ENCODE measurements around the gene INTS6. TPM values are rescaled to one million over a fixed set of nuclear protein-coding genes. Genes with fewer than 3 reads are reported as not detected.

Gene INTS6
- total and polyA plus RNA-seq, 5 donors = 12.9 to 29.3 (median 24.0) TPM

- no peak overlapping the region for H3K27ac ChIP-seq (ENCODE audit: low read length)
- intact Hi-C loops (cut with DNase I) = no loop called here
- no peaks in the 10 kb centered on the region for H3K27me3 ChIP-seq (ENCODE audit: control insufficient read depth, insufficient read depth)
- H3K4me3 ChIP-seq (ENCODE audit: low read length) = no peak overlapping the region
- 75% methylated on average over 1 of the region's 1 CpG for WGBS
- H3K9me3 ChIP-seq (ENCODE audit: control insufficient read depth, low read length) = no peaks in the 10 kb centered on the region
- no peaks in the 10 kb centered on the region for H3K4me1 ChIP-seq (ENCODE audit: control insufficient read depth, insufficient read depth, low read length)
- ATAC-seq (no peak), DNase-seq (no peak)
These were observed 28.8 kb upstream of the INTS6 start for GRCh38 chr13:51481656-51482055.

GRCh38 chr13:51479199-51479523, 26.3 kb upstream of the INTS6 start:
- intact Hi-C loops (cut with DNase I) = no loop called here
- 39% methylated on average over 2 of the region's 2 CpGs for WGBS

GRCh38 chr13:51478418-51479198, 25.8 kb upstream of the INTS6 start:
- DNase-seq (no peak), ATAC-seq (no peak)
- 78% methylated on average over 8 of the region's 8 CpGs for WGBS
- intact Hi-C loops (cut with DNase I) = no loop called here
- no peak overlapping the region for H3K4me3 ChIP-seq (ENCODE audit: low read length)
- no peaks in the 10 kb centered on the region for H3K27me3 ChIP-seq (ENCODE audit: control insufficient read depth, insufficient read depth)
- no peak overlapping the region for H3K27ac ChIP-seq (ENCODE audit: low read length)
- no peaks in the 10 kb centered on the region for H3K9me3 ChIP-seq (ENCODE audit: control insufficient read depth, low read length)
- H3K4me1 ChIP-seq (ENCODE audit: control insufficient read depth, insufficient read depth, low read length) = no peaks in the 10 kb centered on the region

More at GRCh38 chr13:51479199-51479523, 26.3 kb upstream of the INTS6 start:
- ATAC-seq (no peak), DNase-seq (no peak)
- Histone ChIP-seq H3K4me3 (ENCODE audit: low read length) (no peak overlapping the region), H3K9me3 (ENCODE audit: control insufficient read depth, low read length) (no peaks in the 10 kb centered on the region), H3K27ac (ENCODE audit: low read length) (no peak overlapping the region), H3K4me1 (ENCODE audit: control insufficient read depth, insufficient read depth, low read length) (no peaks in the 10 kb centered on the region), H3K27me3 (ENCODE audit: control insufficient read depth, insufficient read depth) (no peaks in the 10 kb centered on the region)

GRCh38 chr13:51477653-51478324, 25.0 kb upstream of the INTS6 start:
- H3K4me1 ChIP-seq (ENCODE audit: control insufficient read depth, insufficient read depth, low read length) = no peaks in the 10 kb centered on the region
- ATAC-seq (no peak), DNase-seq (no peak)
- 86% methylated on average over 2 of the region's 2 CpGs for WGBS
- H3K4me3 ChIP-seq (ENCODE audit: low read length) = no peak overlapping the region
- H3K27ac ChIP-seq (ENCODE audit: low read length) = no peak overlapping the region
- intact Hi-C loops (cut with DNase I) = no loop called here
- H3K27me3 ChIP-seq (ENCODE audit: control insufficient read depth, insufficient read depth) = no peaks in the 10 kb centered on the region
- no peaks in the 10 kb centered on the region for H3K9me3 ChIP-seq (ENCODE audit: control insufficient read depth, low read length)

- Histone ChIP-seq H3K4me1 (ENCODE audit: control insufficient read depth, insufficient read depth, low read length) (no peaks in the 10 kb centered on the region), H3K9me3 (ENCODE audit: control insufficient read depth, low read length) (no peaks in the 10 kb centered on the region), H3K27ac (ENCODE audit: low read length) (no peak overlapping the region), H3K27me3 (ENCODE audit: control insufficient read depth, insufficient read depth) (no peaks in the 10 kb centered on the region), H3K4me3 (ENCODE audit: low read length) (no peak overlapping the region)
- 85% methylated on average over 3 of the region's 3 CpGs for WGBS
- intact Hi-C loops (cut with DNase I) = no loop called here
- no peak for ATAC-seq
- DNase-seq = no peak
These were observed 24.3 kb upstream of the INTS6 start for GRCh38 chr13:51477149-51477548.

- H3K9me3 ChIP-seq (ENCODE audit: control insufficient read depth, low read length) = no peaks in the 10 kb centered on the region
- ATAC-seq = no peak
- H3K27me3 ChIP-seq (ENCODE audit: control insufficient read depth, insufficient read depth) = no peaks in the 10 kb centered on the region
- H3K4me3 ChIP-seq (ENCODE audit: low read length) = no peak overlapping the region
- no peaks in the 10 kb centered on the region for H3K4me1 ChIP-seq (ENCODE audit: control insufficient read depth, insufficient read depth, low read length)
- 68% methylated on average over 2 of the region's 2 CpGs for WGBS
- no peak overlapping the region for H3K27ac ChIP-seq (ENCODE audit: low read length)
- intact Hi-C loops (cut with DNase I) = no loop called here
- DNase-seq = no peak
These were observed 23.1 kb upstream of the INTS6 start for GRCh38 chr13:51475727-51476501.

GRCh38 chr13:51469790-51470189, 17.0 kb upstream of the INTS6 start:
- Histone ChIP-seq H3K4me3 (ENCODE audit: low read length) (no peak overlapping the region), H3K4me1 (ENCODE audit: control insufficient read depth, insufficient read depth, low read length) (no peaks in the 10 kb centered on the region), H3K9me3 (ENCODE audit: control insufficient read depth, low read length) (no peaks in the 10 kb centered on the region), H3K27me3 (ENCODE audit: control insufficient read depth, insufficient read depth) (no peaks in the 10 kb centered on the region), H3K27ac (ENCODE audit: low read length) (no peak overlapping the region)
- intact Hi-C loops (cut with DNase I) = no loop called here
- ATAC-seq (no peak), DNase-seq (no peak)
- 93% methylated on average over 2 of the region's 2 CpGs for WGBS

- Histone ChIP-seq H3K9me3 (ENCODE audit: control insufficient read depth, low read length) (no peaks in the 10 kb centered on the region), H3K4me3 (ENCODE audit: low read length) (no peak overlapping the region), H3K27me3 (ENCODE audit: control insufficient read depth, insufficient read depth) (no peaks in the 10 kb centered on the region), H3K4me1 (ENCODE audit: control insufficient read depth, insufficient read depth, low read length) (no peaks in the 10 kb centered on the region), H3K27ac (ENCODE audit: low read length) (no peak overlapping the region)
- DNase-seq = no peak
- no peak for ATAC-seq
- WGBS = 90% methylated on average over 3 of the region's 3 CpGs
- intact Hi-C loops (cut with DNase I) = no loop called here
These were observed 14.9 kb upstream of the INTS6 start for GRCh38 chr13:51467730-51468129.

GRCh38 chr13:51465124-51465523, 12.3 kb upstream of the INTS6 start:
- Histone ChIP-seq H3K4me1 (ENCODE audit: control insufficient read depth, insufficient read depth, low read length) (no peaks in the 10 kb centered on the region), H3K4me3 (ENCODE audit: low read length) (no peak overlapping the region), H3K9me3 (ENCODE audit: control insufficient read depth, low read length) (no peaks in the 10 kb centered on the region), H3K27ac (ENCODE audit: low read length) (no peak overlapping the region), H3K27me3 (ENCODE audit: control insufficient read depth, insufficient read depth) (no peaks in the 10 kb centered on the region)
- intact Hi-C loops (cut with DNase I) = no loop called here
- ATAC-seq = no peak
- no peak for DNase-seq

GRCh38 chr13:51457086-51457815, 4.4 kb upstream of the INTS6 start:
- intact Hi-C loops (cut with DNase I) = loop anchor here in 2 of 4 donors (10.0 kb wide), 2 partner anchors 328 to 348 kb away; partner anchors contain the start of gene DHRS12 (in 1 of the 2)
- Histone ChIP-seq H3K4me1 (ENCODE audit: control insufficient read depth, insufficient read depth, low read length) (no peaks in the 10 kb centered on the region), H3K27ac (ENCODE audit: low read length) (no peak overlapping the region), H3K9me3 (ENCODE audit: control insufficient read depth, low read length) (no peaks in the 10 kb centered on the region), H3K27me3 (ENCODE audit: control insufficient read depth, insufficient read depth) (no peaks in the 10 kb centered on the region), H3K4me3 (ENCODE audit: low read length) (no peak overlapping the region)
- ATAC-seq (no peak), DNase-seq (peak in 1 of 3 donors; percentile 49)
- 95% methylated on average over 15 of the region's 15 CpGs for WGBS

All from right cardiac atrium (tissue), 5 donors.